GM10847 (cell line): ENCODE measurements around the gene LRRC56.
A peak's percentile ranks its signal among the peaks of the same experiment; 100 is the strongest.

Source experiments
- POLR2A ChIP-seq: IDR thresholded peaks from 2 replicates; pipeline ENCODE4 v1.6.1; 2011; ENCODE audit not compliant: insufficient read length; ENCODE audit errors: extremely low read depth

Gene LRRC56

DNA sequence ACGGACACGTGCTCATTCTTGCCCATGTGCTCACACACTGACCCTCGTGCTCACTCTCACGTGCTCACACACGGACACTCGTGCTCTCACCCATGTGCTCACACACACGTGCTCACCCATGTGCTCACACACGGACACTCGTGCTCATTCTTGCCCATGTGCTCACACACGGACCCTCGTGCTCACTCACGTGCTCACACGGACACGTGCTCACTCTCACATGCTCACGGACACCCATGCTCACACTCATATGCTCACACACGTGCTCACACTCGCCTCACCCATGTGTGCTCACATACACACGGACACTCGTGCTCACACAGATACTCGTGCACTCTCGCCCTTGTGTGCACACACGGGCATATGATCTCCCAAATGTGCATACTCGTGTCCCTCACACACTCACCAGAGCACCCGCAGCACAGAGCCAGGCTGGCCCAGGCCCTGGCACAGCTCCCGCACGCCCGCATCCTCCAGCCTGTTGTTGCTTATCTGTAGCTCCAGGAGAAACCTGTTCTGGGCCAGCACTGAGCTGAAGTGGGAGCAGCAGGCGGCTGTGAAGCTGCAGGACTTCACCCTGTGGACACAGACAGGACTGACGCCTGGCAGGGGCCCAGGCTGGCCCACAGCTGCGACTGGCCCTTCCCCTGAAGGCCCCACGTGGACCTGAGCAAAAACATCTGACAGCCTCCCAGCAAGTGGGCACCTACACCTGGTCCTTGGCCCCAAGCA is 39.6 kb upstream of the LRRC56 start:
- TF ChIP-seq POLR2A = no peak

DNA sequence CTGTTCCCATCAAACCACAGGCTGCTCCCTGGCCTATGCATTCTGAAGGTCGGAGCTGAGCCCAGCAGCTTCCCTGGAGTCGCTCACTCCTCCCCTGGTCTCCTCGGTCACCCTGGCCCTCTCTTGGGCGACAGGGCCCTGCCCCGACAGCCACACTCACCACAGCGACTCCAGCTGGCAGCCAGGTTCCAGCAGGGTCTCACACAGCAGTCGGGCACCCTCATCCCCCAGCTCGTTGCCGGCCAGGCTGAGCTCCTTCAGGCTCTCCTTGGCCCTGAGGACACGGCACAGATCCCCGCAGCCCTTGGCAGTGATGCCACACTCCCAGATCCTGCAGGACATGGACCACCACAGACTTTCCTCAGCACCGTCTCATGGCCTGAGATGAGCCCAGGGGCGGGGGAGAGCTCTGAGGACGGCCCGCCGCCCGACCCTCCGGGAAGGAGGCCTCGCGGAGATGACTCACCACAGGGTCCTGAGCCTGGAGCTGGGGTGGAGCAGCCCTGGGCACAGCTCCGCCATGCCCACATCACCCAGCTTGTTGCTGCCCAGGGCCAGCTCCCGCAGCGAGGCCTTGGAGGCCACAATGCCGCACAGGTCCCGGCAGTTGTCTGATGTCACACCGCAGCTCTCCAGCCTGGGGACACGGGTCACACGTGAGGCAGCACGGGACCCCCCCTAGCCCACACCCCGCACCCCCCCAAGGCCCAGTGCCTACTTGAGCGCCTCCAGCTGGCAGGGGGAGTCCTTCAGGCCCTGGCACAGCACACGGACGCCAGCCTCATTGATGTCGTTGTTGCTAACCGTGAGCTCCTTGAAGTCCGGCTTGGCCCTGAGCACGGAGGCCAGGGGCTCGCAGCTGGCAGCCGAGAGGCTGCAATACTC is 38.8 kb upstream of the LRRC56 start:
- TF ChIP-seq POLR2A = no peak

DNA sequence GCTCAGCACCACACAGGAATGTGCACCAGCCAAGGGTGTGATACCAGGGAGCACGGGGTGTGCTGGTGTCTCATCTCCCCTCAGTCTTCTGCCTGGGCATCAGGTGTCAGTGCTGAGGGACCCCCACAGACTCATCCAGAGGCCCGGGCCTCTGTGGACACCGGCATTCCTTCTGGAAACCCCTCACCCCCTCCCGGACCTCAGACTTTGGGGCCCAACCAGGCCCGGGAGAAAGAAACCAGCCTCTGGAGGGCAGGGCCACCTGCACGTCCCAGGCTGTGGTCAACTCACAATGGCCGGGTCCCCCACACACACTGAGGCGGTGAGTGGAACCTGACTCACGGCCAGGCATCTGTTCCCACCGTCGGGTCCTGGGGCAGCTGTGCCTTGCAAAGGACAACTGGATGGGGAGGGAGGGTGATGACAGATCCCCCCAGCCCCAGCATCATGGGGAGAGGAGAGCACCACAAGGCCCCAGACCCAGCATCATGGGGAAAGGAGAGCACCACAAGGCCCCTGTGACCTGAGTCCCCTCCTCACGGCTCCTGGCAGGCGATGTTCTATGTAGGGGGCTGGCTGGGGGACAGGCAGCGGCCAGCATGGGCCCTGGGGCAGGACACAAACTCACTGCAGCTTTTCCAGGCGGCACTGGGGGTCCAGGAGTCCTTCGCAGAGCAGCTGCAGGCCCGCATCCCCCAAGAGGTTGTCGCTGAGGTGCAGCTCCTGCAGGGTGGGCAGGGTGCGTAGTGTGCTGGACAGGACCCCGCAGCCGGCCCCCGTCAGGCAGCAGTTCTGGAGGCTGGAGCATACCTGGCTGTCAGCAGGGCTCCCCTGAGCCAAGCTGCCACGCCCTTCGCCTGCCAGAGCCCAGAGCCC is 37.9 kb upstream of the LRRC56 start:
- no peak for TF ChIP-seq POLR2A

DNA sequence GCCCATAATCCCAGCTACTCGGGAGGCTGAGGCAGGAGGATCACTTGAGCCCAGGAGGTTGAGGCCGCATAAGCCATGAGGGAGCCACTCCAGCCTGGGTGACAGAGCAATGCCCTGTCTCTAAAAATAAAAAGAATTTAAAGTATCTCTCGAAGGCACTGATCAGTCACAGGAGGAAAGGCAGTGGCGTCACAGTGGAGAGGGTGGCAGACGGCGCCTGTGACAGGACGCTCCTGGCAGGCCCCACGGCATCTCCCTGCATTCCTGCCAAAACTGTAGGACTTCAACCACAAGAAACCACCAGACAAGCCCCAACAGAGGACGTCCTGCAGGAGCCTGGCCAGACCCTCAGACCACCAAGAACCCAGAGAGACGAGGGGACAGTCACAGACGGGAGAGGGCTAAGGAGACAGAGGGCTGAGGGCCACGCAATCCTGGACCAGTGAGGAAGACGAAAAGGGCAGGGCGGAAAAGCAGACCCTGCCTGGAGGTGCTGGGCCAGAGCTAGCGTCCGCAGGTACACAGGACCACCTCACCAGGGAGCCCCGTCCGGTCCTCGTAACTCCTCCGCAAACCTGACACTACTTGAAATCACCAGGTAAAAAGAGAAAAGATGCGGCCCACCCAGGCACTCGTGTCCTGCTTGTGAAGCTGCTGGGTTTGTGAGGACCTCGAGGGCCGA is 36.2 kb upstream of the LRRC56 start:
- no peak for TF ChIP-seq POLR2A

DNA sequence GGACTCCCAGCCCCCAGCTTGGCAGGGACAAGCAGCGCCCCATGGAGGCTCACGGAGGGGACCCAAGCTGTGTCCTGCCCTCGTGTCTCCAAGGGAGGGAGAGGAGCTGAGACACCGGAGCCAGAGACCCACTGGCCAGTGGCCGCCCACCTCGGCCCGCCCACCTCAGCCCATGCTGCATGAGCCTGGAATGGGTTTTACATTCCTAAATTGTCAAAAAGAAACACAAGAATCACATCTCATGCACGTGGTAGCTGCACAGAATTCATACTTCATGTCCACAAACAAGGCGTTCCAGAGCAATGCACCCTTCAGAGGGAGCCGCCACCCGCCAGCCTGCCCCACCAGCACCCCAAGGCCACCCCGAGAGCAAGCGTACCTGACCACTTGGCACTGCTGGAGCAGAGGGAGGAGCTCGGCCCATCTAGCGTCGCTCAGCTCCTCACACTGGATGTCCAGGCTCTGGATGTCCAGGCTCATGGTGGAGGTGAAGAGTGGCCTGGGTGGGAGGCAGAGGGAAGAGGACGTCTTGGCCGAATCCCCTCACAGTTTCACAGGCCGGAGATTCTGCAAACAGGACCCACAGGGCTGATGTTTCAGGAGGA is 35.5 kb upstream of the LRRC56 start:
- no peak for TF ChIP-seq POLR2A

DNA sequence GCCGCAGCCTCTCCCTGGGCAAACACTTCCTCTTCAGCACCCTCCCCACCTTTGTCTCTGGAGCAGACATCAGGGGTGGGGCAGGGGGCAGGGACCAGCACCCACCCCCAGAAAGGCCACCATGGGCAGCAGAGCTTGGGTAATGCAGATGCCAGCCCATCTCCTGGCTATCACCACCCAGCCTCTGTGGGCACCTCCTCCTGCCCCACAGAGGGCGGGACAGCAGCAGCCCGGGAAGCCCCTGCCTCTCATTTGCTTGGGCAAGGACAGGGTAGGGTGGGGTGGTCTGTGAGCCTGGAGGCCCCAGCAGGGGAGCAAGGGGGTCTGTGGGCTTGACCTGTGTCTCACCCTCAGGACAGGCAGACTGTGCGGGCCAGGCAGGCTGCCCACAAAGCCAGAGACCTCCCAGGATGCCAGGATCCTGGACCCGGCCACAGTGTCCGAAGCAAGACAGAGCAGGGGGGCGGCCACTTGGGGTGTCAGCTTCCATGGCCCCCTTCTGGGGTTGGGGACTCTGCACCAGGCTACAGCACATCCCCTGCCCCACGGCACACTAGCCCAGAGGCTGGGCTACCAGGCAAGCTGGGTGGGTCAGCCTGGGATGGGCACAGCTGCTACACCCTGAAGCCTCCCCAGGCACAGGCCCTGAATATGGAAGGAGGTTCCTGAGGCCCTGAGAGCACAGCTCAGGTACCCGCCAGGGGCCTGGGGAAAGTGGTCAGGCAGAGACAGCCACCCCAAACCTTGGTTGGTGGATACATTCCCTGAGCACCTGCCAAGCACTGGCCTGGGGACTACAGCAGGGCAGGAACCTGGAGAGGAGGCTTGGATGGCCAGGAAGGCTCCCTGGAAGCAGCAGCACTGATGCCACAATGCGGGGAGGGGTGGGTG is 34.8 kb upstream of the LRRC56 start:
- TF ChIP-seq POLR2A = no peak

DNA sequence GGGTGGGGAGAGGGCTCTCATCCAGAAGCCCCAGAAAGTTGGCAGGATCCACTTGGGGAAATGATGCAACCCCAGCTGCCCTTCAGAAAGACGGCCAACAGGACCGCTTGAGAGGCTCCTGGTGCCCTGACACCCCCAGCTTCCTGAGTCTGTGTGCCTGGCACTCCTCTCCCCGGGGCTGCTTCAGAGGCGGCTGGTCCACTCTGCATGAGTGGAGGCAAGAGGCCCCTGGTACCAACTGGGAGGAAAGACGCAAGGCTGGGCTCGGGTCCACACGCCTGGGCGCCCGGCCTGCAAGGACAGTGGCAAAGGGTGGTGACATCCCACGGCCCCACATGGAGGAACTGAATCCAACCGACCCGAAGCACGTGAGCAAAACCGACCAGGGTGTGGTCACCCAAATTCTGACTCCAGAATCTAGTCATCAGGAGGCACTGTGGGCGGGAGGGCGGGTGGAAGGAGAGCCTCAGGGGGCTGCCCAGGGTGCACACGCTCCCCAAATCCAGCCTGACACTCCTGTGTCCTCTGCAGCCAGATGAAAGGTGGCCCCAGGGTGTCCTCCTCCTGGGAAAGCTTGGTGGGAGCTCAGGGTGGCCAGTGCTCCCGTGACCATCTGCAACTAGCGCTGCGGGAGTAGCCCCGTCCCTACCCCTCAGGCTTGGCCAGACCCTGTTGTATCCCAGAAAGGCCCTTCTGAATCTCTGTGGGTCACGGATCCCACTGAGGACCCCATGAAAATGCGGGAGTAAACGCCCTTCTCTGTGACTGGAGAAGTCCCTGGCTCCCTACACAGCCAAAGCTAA is 33.9 kb upstream of the LRRC56 start:
- no peak for TF ChIP-seq POLR2A

DNA sequence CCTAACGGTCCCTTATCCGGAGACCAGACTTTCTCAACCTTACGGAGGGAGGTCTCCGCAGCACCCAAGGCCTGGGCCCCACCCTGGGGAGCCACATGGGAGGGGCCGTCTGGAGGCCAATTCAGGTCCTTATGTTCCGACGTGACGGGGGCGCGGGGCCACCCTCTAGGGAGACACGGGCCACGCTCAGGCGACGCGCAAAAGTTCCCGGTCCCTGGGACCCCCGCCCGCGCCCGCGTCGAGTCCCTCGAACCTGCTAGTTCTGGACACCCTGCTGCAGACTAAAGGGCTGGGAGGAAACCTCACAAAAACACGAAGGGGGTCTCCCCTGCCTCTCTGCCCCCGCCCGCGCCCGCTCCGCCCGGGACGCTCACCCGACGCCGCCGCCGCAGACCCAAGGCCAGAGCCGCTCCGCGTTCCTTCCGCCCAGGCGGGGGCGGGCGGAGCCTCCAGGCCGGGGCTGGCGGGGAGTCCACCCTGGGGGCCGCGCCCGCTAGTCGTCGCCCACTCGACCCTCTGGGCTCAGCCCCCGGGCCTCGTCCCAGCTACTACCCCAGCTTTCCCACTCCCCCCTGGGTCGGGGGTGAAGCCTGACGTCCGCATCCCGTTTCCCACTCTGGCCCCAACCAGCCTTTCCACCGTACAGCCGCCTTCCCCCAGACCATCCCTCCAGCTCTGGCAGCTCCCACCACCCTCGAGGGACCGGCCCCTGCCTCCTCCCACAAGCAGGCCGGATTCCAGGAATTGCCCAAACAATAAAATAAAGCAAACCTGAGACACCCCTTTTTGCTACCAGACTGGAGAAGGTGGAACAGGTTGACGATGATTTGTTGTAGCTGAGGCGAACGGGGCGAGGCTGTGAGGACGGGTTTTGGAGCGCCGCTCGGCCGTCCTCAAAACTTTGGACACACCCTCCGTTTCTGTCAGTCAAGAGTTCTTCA is 33.0 kb upstream of the LRRC56 start:
- TF ChIP-seq POLR2A = peak; percentile 11

DNA sequence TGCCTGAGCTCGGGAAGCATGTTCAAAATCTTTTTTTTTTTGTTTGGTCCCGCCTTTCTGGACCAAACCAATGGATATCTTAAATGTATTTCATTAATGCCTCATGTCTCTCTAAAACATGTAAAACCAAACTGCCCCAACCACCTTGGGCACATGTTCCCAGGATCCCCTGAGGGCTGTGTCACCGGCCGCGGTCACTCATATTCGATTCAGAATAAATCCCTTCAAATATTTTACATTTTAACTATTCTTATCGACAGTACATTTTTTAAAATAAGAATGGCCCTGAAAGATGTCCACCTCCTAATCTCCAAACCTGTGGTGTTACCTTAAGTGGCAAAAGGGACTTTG is 32.4 kb upstream of the LRRC56 start:
- TF ChIP-seq POLR2A = no peak

DNA sequence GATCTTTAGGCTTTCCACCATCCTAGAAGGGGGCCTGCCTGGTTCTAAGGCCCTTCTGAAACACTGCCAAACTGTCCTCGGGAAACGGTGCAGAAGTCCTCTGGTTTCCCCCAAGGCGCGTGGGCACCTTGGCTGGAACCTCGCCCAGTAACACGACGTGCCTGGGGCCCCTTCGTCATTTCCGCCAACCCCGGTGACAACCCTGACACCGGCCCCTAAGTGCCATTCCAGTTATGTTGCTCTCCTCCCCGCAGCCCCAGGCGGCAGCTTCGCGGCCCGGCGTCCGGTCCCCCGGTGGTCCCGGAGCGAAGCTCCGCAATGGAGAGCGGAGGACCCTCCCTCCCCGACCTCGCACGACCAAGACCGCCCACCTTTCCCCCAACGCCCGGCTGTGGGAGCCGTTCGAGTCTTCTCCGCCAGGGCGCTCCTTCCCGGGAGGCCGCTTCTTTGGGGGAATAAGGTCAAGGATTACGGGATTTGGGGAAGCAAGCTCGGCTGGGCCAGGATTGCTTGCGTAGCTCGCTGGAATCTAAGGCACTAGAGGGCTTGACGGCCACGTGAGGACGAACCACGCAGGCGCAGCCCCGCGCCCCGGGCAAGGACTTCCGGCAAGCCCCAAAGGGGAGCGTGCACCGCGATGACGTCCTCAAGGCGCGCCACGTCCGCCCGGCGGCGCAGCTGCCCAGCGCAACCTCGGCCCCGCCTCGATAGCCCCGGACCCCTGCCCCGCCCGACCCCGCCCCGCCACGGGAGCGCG is 30.9 kb upstream of the LRRC56 start:
- TF ChIP-seq POLR2A = peak; percentile 48
